HUES64 (cell line): ENCODE measurements around the gene GGPS1.
"Not testable (repeated sequence)": the region's sequence is repeated elsewhere in the genome, so short reads cannot be mapped to it uniquely, and the experiment has no call there.

Source experiments
- H3K27ac ChIP-seq: 2 replicates; pipeline ENCODE4 v1.7.0; 2013; ENCODE audit warnings: low read depth, low read length, inconsistent platforms
- H3K27me3 ChIP-seq: 2 replicates; pipeline ENCODE4 v1.6.1; 2013; ENCODE audit warnings: mild to moderate bottlenecking, low read length; ENCODE audit not compliant: insufficient read depth
- H3K36me3 ChIP-seq: 2 replicates; pipeline ENCODE4 v1.6.1; 2013; ENCODE audit warnings: mild to moderate bottlenecking, low read length; ENCODE audit not compliant: insufficient read depth
- H3K4me1 ChIP-seq: 2 replicates; pipeline ENCODE4 v1.6.1; 2013; ENCODE audit warnings: mild to moderate bottlenecking, low read length, moderate library complexity; ENCODE audit not compliant: insufficient read depth
- H3K4me3 ChIP-seq: 2 replicates; pipeline ENCODE4 v1.5.1; 2013; ENCODE audit warnings: mild to moderate bottlenecking, low read length, moderate library complexity
- H3K9ac ChIP-seq: 2 replicates; pipeline ENCODE4 v1.6.1; 2013; ENCODE audit warnings: mild to moderate bottlenecking, low read depth, low read length
- H3K9me3 ChIP-seq: 2 replicates; pipeline ENCODE4 v1.6.1; 2013; ENCODE audit warnings: low read depth, low read length; ENCODE audit not compliant: insufficient read depth
- WGBS: fragments of 150-250, 120-280 bp; methylation state at CpG from one replicate; pipeline ENCODE4 v1.1.7; 2013; ENCODE audit warnings: missing lambda C conversion rate; 5-methylcytosine and 5-hydroxymethylcytosine counted together

GGPS1 gene

DNA sequence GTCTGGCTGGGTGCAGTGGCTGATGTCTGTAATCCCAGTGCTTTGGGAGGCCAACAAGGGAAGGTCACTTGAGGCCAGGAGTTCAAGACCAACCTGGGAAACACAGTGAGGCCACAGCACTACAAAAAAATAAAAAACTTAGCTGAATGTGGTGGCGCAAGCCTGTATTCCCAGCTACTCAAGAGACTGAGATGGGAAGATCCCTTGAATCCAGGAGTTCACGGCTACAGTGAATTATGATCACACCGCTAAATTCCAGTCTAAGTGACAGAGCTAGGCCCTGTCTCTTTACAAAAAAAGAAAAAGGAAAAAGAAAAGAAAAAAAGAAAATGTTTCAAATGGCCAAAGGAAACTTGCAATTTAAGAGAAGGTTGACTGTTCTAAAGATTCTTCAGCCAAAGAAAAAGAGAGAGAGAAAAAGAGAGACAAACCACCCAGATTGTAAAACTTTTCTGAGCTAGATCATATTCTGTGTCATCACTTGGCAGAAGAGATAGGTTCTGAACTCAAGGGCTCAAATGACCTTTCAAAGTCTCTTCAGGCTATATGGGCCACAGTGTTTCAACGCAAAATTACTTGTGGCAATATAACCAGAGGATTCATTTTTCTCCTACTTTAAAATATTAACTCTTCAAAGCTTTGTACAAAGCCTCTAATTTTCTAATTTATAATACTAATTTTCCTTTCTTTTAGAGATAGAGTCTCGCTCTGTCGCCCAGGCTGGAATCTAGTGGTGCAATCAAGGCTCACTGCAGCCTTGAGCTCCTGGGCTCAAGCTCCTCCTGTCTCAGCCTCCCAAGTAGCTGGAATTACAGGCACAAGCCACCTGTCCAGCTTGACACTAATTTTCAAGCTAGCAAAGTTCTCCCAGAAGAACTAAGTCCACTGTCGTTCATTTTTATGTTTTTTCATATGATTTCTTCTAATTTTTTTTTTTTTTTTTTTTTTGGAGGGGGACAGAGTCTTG, 20.9 kb upstream of the GGPS1 start:
- H3K4me1 ChIP-seq: no peaks in the 10 kb centered on the region
- WGBS: 95% methylated on average over 7 of the region's 7 CpGs
- H3K27ac ChIP-seq: no peak overlapping the region
- no peaks in the 10 kb centered on the region for H3K27me3 ChIP-seq
- peaks cover 22% of the 10 kb centered on the region for H3K36me3 ChIP-seq
- H3K9me3 ChIP-seq: no peaks in the 10 kb centered on the region
- H3K4me3 ChIP-seq: no peak overlapping the region
- no peak overlapping the region for H3K9ac ChIP-seq

DNA sequence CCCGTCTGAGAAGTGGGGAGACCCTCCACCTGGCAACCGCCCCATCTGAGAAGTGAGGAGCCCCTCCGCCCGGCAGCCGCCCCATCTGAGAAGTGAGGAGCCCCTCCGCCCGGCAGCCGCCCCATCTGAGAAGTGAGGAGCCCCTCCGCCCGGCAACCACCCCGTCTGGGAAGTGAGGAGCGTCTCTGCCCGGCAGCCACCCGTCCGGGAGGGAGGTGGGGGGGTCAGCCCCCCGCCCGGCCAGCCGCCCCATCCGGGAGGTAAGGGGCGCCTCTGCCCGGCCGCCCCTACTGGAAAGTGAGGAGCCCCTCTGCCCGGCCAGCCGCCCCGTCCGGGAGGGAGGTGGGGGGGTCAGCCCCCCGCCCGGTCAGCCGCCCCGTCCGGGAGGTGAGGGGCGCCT, 19.2 kb upstream of the GGPS1 start:
- H3K27ac ChIP-seq: not testable (repeated sequence)
- peaks cover 20% of the 10 kb centered on the region for H3K36me3 ChIP-seq

DNA sequence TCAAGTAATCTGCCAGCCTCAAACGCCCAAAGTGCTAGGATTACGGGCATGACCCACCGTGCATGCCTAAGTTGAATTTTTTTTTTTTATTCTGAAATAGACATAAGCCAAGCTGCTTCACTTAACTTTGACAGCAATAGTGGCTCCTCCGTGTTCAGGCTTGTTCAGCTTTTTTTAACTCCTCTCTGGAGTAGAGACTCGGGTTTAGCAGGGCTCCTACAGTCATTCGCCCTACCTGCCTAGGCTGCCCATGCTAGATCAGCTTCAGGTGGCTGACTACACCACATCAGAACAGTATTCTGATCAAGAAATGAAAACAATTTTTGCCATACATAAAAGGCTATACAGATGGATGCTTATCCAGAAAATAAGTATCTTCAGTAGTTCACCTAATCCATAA, 15.1 kb upstream of the GGPS1 start:
- Histone ChIP-seq H3K27me3 (no peaks in the 10 kb centered on the region), H3K36me3 (peaks cover 17% of the 10 kb centered on the region), H3K4me3 (no peak overlapping the region), H3K27ac (no peak overlapping the region), H3K4me1 (0 out of 2 replicates have a peak, but pooled peaks cover 2% of the 10 kb centered on the region), H3K9ac (no peak overlapping the region), H3K9me3 (no peaks in the 10 kb centered on the region)
- WGBS: 94% methylated on average over 6 of the region's 6 CpGs

More for the DNA sequence above, 19.2 kb upstream of the GGPS1 start:
- not testable (repeated sequence) for H3K9me3 ChIP-seq, H3K9ac ChIP-seq, H3K4me3 ChIP-seq, H3K4me1 ChIP-seq, H3K27me3 ChIP-seq
- WGBS: 98% methylated on average over 19 of the region's 32 CpGs

DNA sequence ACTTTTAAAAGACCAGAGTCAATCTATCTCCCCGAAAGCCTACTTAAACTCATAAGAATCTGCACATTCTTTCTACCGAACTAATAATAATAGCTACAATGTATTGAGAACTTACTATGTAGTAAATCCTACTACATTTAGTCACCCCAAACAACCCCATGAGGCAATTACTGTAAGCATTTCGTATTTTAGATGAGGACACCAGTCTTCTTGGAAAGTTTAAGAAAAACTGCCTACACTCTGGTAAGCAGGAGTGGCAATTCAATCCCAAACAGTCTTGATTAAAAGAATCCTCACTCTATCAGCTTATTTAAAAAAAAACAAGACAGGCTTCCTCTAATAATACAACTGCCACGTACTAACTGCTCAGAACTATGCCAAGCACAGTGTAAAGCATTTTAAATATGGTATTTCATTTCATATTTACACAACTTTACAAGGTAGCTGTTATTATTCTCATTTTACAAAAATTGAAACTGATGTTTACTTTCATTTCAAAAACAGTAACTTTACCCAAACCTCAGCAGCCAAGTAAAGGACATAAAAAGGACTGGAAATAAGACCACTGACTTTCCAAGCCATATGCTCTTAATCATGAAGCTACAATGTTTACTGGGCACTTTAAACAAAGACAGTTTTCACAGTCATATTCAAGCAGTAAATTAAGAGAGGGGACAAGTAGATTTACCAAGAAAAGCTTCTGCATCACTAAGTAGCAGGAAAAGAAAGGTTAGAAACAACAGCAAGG, 14.3 kb upstream of the GGPS1 start:
- H3K36me3 ChIP-seq: peaks cover 25% of the 10 kb centered on the region
- no peak overlapping the region for H3K4me3 ChIP-seq
- no peaks in the 10 kb centered on the region for H3K27me3 ChIP-seq
- no peak overlapping the region for H3K9ac ChIP-seq
- 0 out of 2 replicates have a peak, but pooled peaks cover 2% of the 10 kb centered on the region for H3K4me1 ChIP-seq
- no peaks in the 10 kb centered on the region for H3K9me3 ChIP-seq
- H3K27ac ChIP-seq: no peak overlapping the region
- WGBS: 96% methylated on average over 3 of the region's 4 CpGs

DNA sequence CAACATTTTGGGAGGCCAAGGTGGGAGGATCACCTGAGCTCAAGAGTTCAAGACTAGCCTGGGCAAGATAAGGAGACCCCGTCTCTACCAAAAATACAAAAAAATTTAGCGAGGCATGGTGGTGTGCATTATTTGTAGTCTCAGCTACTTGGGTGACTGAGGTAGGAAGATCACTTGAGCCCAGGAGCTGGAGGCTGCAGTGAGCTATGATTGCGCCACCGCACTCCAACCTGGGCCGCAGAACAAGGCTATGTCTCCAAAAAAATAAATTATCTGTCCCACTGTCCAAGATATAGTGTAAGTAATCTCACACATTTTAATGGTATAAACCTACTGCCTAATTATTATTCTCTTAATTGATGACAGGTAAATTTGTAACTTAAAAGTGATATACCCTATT, 13.2 kb upstream of the GGPS1 start:
- 97% methylated on average over 3 of the region's 5 CpGs for WGBS
- no peak overlapping the region for H3K4me3 ChIP-seq
- no peaks in the 10 kb centered on the region for H3K27me3 ChIP-seq
- 0 out of 2 replicates have a peak, but pooled peaks cover 2% of the 10 kb centered on the region for H3K4me1 ChIP-seq
- H3K27ac ChIP-seq: no peak overlapping the region
- peaks cover 25% of the 10 kb centered on the region for H3K36me3 ChIP-seq
- no peaks in the 10 kb centered on the region for H3K9me3 ChIP-seq
- no peak overlapping the region for H3K9ac ChIP-seq

DNA sequence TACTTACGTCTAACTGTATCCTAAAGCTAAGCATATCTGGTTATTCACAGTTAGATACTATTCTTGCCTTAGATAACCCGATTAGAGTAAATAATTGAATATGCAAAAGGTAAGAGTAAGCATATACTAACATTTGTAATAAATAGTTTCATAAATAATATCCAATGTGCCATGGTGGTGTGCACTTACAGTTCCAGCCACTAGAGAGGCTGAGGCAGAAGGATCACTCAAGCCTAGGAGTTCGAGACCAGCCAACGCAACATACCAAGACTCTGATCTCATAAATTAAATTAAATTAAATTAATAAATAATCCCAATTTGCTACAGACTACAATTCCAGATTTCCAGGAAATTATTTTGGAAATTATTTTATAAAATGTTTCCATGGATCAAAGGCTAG, 12.6 kb upstream of the GGPS1 start:
- H3K36me3 ChIP-seq: peaks cover 25% of the 10 kb centered on the region
- no peaks in the 10 kb centered on the region for H3K9me3 ChIP-seq
- H3K4me1 ChIP-seq: 0 out of 2 replicates have a peak, but pooled peaks cover 2% of the 10 kb centered on the region
- H3K27me3 ChIP-seq: no peaks in the 10 kb centered on the region
- no peak overlapping the region for H3K9ac ChIP-seq
- no peak overlapping the region for H3K4me3 ChIP-seq
- 83% methylated on average over 1 of the region's 4 CpGs for WGBS
- H3K27ac ChIP-seq: no peak overlapping the region

DNA sequence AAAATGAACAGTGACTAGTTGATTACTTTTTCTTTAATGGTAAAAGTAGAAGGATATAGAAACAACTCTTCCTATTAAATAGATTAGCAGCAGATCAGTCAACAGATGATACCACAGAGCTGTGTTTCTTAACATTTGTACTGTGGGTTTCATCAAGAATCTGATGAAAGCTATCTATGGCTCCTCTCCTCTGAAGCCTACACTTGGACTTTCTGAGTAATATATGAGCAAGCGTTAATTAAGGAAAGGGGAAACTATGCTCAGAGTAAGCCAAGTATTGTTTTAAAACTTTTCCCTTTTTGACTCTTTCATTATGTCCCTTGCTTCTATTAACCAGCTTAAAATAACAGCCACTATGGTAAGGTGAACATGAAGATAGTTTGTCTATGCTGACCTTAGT, 11.2 kb upstream of the GGPS1 start:
- WGBS: 100% methylated on average over 1 of the region's 1 CpG
- H3K27ac ChIP-seq: no peak overlapping the region
- H3K9me3 ChIP-seq: no peaks in the 10 kb centered on the region
- no peak overlapping the region for H3K9ac ChIP-seq
- 0 out of 2 replicates have a peak, but pooled peaks cover 2% of the 10 kb centered on the region for H3K4me1 ChIP-seq
- H3K27me3 ChIP-seq: no peaks in the 10 kb centered on the region
- H3K36me3 ChIP-seq: peaks cover 20% of the 10 kb centered on the region
- no peak overlapping the region for H3K4me3 ChIP-seq

DNA sequence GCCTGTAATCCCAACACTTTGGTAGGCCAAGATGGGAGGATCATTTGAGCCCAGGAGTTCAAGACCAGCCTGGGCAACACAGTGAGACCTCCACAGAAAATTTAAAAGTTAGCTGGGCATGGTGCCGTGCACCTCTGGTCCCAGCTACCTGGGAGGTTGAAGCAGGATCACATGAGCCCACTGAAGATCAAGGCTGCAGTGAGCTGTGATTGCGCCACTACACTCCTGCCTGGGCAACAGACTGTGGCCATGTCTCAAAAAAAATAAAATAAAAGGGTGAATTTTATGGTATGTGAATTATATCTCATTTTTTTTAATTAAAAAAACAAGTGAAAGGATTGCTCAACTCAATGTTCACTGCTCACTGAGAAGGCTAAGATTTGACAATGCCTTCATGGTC, 9.1 kb upstream of the GGPS1 start:
- Histone ChIP-seq H3K9me3 (no peaks in the 10 kb centered on the region), H3K9ac (no peak overlapping the region), H3K4me3 (no peak overlapping the region), H3K4me1 (no peaks in the 10 kb centered on the region), H3K27me3 (no peaks in the 10 kb centered on the region), H3K27ac (no peak overlapping the region), H3K36me3 (peaks cover 27% of the 10 kb centered on the region)
- 94% methylated on average over 2 of the region's 2 CpGs for WGBS

DNA sequence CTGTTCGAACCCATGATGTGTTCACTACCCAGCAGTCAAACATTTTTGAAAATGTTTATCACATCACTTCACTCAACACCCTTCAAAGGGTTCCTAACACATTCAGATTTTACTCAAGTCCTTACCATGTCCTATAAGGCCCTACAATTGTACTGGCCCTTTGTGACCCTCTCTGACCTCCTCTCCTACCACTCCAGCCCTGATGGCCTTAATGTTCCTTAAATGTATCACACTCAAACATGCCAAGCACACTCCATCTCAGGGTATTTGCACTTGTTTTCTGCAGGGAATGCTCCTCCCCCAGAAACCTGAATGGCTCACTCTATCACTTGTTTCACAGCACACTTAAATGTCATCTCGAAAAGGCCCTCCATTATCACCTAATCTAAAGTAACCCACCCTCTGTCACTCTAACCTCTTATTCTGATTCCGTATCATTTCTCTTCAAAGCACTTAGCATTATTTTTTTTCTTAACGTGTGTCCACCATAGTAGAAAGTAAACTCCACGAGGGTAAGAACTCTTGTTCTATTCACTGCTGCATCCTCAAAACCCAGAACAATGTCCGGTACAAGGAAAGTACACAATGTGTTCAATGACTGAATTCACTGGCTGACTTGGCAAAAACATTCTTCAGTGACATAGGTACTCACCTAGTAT, 7.7 kb upstream of the GGPS1 start:
- Histone ChIP-seq H3K9me3 (no peaks in the 10 kb centered on the region), H3K4me3 (no peak overlapping the region), H3K27me3 (no peaks in the 10 kb centered on the region), H3K36me3 (peaks cover 34% of the 10 kb centered on the region), H3K27ac (no peak overlapping the region), H3K9ac (no peak overlapping the region), H3K4me1 (peaks cover 6% of the 10 kb centered on the region)
- WGBS: 91% methylated on average over 6 of the region's 6 CpGs

DNA sequence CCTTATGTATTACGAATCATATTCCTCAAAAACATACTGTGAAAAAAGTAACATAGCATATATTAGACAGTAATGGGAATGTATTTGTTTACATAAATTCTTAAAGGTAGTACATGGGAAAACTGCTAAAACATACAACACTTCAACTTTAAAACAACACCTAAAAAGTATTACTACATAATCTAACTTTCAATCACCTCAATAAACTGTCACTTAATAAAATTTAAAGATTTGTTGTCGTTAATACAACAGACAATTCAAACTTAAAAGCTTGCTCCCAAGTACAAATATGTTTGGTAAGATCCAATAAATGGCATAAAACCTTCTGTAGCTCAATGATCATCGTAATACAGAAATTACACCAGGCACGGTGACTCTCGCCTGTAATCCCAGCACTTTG, 4.1 kb upstream of the GGPS1 start:
- 96% methylated on average over 5 of the region's 5 CpGs for WGBS
- Histone ChIP-seq H3K9ac (no peak overlapping the region), H3K27ac (no peak overlapping the region)

DNA sequence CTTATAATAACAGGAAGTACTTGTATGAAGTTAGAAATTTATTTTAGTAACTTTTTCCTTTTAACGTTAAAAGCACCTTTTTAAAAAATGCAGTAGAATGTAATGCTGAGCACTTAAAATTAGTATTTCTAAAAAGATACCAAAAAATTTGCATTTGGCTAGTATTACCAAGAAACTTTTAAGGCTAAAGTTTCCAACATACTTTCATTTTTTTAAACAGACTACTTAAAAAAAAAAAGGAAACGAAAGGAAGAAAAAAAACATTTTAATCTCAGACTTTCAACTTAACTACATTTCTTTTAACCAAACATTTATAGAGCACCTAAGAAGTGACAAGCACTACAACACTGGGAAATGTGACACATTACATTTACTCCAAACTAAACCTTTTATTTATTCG, 3.2 kb upstream of the GGPS1 start:
- Histone ChIP-seq H3K4me1 (peaks cover 16% of the 10 kb centered on the region), H3K9ac (no peak overlapping the region), H3K9me3 (no peaks in the 10 kb centered on the region), H3K27ac (no peak overlapping the region), H3K27me3 (no peaks in the 10 kb centered on the region), H3K36me3 (peaks cover 30% of the 10 kb centered on the region), H3K4me3 (peak overlapping the region; percentile 96)
- WGBS: 84% methylated on average over 2 of the region's 3 CpGs

More for the DNA sequence above, 4.1 kb upstream of the GGPS1 start:
- Histone ChIP-seq H3K36me3 (peaks cover 30% of the 10 kb centered on the region), H3K9me3 (no peaks in the 10 kb centered on the region), H3K4me1 (peaks cover 13% of the 10 kb centered on the region), H3K27me3 (no peaks in the 10 kb centered on the region), H3K4me3 (no peak overlapping the region)
